Nephron progenitor cell (in vitro differentiated cells): ENCODE data around the gene BDKRB1.

Experiments used
- DNase-seq: peaks from one replicate; pipeline ENCODE4 v3.0.0; 2021
- H3K27ac Mint-ChIP-seq: 2 replicates; pipeline ENCODE4 v1.8.0; 2021; ENCODE audit warnings: mild to moderate bottlenecking, moderate library complexity, mixed read lengths
- H3K27me3 Mint-ChIP-seq: 2 replicates; pipeline ENCODE4 v1.8.0; 2021; ENCODE audit warnings: mild to moderate bottlenecking, low read depth, mixed read lengths; ENCODE audit not compliant: poor library complexity
- H3K36me3 Mint-ChIP-seq: 2 replicates; pipeline ENCODE4 v1.8.0; 2021; ENCODE audit warnings: low read depth, mixed read lengths
- H3K4me1 Mint-ChIP-seq: 2 replicates; pipeline ENCODE4 v1.8.0; 2021; ENCODE audit warnings: mixed read lengths
- H3K4me3 Mint-ChIP-seq: 2 replicates; pipeline ENCODE4 v1.8.0; 2021; ENCODE audit warnings: mild to moderate bottlenecking, moderate library complexity, mixed read lengths
- H3K9me3 Mint-ChIP-seq: 2 replicates; pipeline ENCODE4 v1.8.0; 2021; ENCODE audit warnings: mild to moderate bottlenecking, moderate library complexity, mixed read lengths
- CTCF ChIP-seq: fragments of 200-600 bp; sonication (generic); IDR thresholded peaks from 2 replicates; pipeline ENCODE4 v1.5.0; 2021; ENCODE audit warnings: antibody characterized with exemption

Gene BDKRB1

GRCh38 chr14:96252323-96252998 lies 3.5 kb upstream of the BDKRB1 start:
- Mint-ChIP-seq H3K9me3 (peaks cover 3% of the 10 kb centered on the region), H3K4me1 (peaks cover 5% of the 10 kb centered on the region), H3K4me3 (no peak overlapping the region), H3K27ac (no peak overlapping the region), H3K27me3 (peaks cover 24% of the 10 kb centered on the region), H3K36me3 (no peaks in the 10 kb centered on the region)
- TF ChIP-seq CTCF, result no peak
- DNase-seq, result no peak

GRCh38 chr14:96252999-96253539 lies 2.9 kb upstream of the BDKRB1 start:
- no peak for DNase-seq
- no peak overlapping the region for H3K4me3 Mint-ChIP-seq
- no peak overlapping the region for H3K27ac Mint-ChIP-seq
- no peak for TF ChIP-seq CTCF
- peaks cover 27% of the 10 kb centered on the region for H3K27me3 Mint-ChIP-seq
- H3K36me3 Mint-ChIP-seq, result no peaks in the 10 kb centered on the region
- peaks cover 5% of the 10 kb centered on the region for H3K4me1 Mint-ChIP-seq
- peaks cover 3% of the 10 kb centered on the region for H3K9me3 Mint-ChIP-seq

GRCh38 chr14:96254687-96255086 lies 1.3 kb upstream of the BDKRB1 start:
- no peak for DNase-seq
- Mint-ChIP-seq H3K9me3 (peaks cover 7% of the 10 kb centered on the region), H3K4me1 (peaks cover 5% of the 10 kb centered on the region), H3K36me3 (no peaks in the 10 kb centered on the region), H3K27ac (no peak overlapping the region), H3K4me3 (no peak overlapping the region), H3K27me3 (peaks cover 31% of the 10 kb centered on the region)
- TF ChIP-seq CTCF, result no peak

GRCh38 chr14:96256407-96256806 lies 397 bp downstream of the BDKRB1 start:
- Mint-ChIP-seq H3K27me3 (peaks cover 30% of the 10 kb centered on the region), H3K27ac (no peak overlapping the region), H3K9me3 (peaks cover 24% of the 10 kb centered on the region), H3K36me3 (peaks cover 7% of the 10 kb centered on the region), H3K4me1 (peaks cover 5% of the 10 kb centered on the region), H3K4me3 (no peak overlapping the region)
- no peak for TF ChIP-seq CTCF
- no peak for DNase-seq

- no peak for TF ChIP-seq CTCF
- Mint-ChIP-seq H3K27ac (no peak overlapping the region), H3K27me3 (peaks cover 29% of the 10 kb centered on the region), H3K36me3 (peaks cover 7% of the 10 kb centered on the region), H3K4me3 (no peak overlapping the region), H3K9me3 (peaks cover 25% of the 10 kb centered on the region), H3K4me1 (peaks cover 5% of the 10 kb centered on the region)
- DNase-seq, result no peak
These were observed 1.0 kb downstream of the BDKRB1 start for GRCh38 chr14:96257056-96257455.

GRCh38 chr14:96257900-96258299 lies 1.9 kb downstream of the BDKRB1 start:
- TF ChIP-seq CTCF, result no peak
- Mint-ChIP-seq H3K27ac (no peak overlapping the region), H3K4me3 (no peak overlapping the region), H3K27me3 (peaks cover 29% of the 10 kb centered on the region), H3K4me1 (peaks cover 3% of the 10 kb centered on the region), H3K9me3 (peaks cover 25% of the 10 kb centered on the region), H3K36me3 (peaks cover 7% of the 10 kb centered on the region)
- no peak for DNase-seq
